ENCODE results near the gene ZNF219.

The ZNF219 gene

GRCh38 chr14:21101802-21102413 lies 3.5 kb upstream of the ZNF219 start:
- no peak for DNase-seq

GRCh38 chr14:21100931-21101330 lies 2.5 kb upstream of the ZNF219 start, which contains the start of gene TMEM253:
Gene TMEM253, plus strand, starts transcription at chr14:21101066. Its CDS starts 278 bp downstream, at chr14:21101344.
- DNase-seq, result no peak

GRCh38 chr14:21099596-21099985 lies 1.1 kb upstream of the ZNF219 start:
- no peak for DNase-seq

- no peak for DNase-seq
These were observed 589 bp upstream of the ZNF219 start for GRCh38 chr14:21098892-21099595.

GRCh38 chr14:21097636-21098075 lies 799 bp downstream of the ZNF219 start:
- DNase-seq, result no peak

- no peak for DNase-seq
These were observed 1.3 kb downstream of the ZNF219 start for GRCh38 chr14:21096978-21097635.

- DNase-seq, result no peak
These were observed 2.0 kb downstream of the ZNF219 start for GRCh38 chr14:21096438-21096837.

GRCh38 chr14:21095430-21096205 lies 2.8 kb downstream of the ZNF219 start:
- DNase-seq, result no peak

- DNase-seq, result no peak
These were observed 4.4 kb downstream of the ZNF219 start for GRCh38 chr14:21093769-21094681.

- DNase-seq, result no peak
These were observed 5.4 kb downstream of the ZNF219 start for GRCh38 chr14:21093018-21093417.

GRCh38 chr14:21092273-21093011 lies 6.0 kb downstream of the ZNF219 start:
- peak; percentile 97 for DNase-seq

- no peak for DNase-seq
These were observed 6.6 kb downstream of the ZNF219 start for GRCh38 chr14:21091821-21092272.

GRCh38 chr14:21090940-21091663 lies 7.4 kb downstream of the ZNF219 start:
- no peak for DNase-seq

- DNase-seq, result peak; percentile 75
These were observed 8.1 kb downstream of the ZNF219 start for GRCh38 chr14:21090194-21090939.

- no peak for DNase-seq
These were observed 8.6 kb downstream of the ZNF219 start for GRCh38 chr14:21089877-21090193.

- no peak for DNase-seq
These were observed 9.2 kb downstream of the ZNF219 start for GRCh38 chr14:21089271-21089670.

- DNase-seq, result no peak
These were observed 9.8 kb downstream of the ZNF219 start for GRCh38 chr14:21088687-21089086.

- peak; percentile 42 for DNase-seq
These were observed 11.0 kb downstream of the ZNF219 start for GRCh38 chr14:21087294-21088091.

- DNase-seq, result no peak
These were observed 11.6 kb downstream of the ZNF219 start for GRCh38 chr14:21086908-21087293.
